GM21367 (cell line): Measurements from ENCODE around the gene EPB41L2.
"Not testable (repeated sequence)": the region's sequence is repeated elsewhere in the genome, so short reads cannot be mapped to it uniquely, and the experiment has no call there.

Source experiments
- ATAC-seq: cut with Tn5 transposase; IDR thresholded peaks from one replicate; pipeline ENCODE4 v1.9.1; 2021; ENCODE audit not compliant: unreplicated experiment

The EPB41L2 gene

DNA sequence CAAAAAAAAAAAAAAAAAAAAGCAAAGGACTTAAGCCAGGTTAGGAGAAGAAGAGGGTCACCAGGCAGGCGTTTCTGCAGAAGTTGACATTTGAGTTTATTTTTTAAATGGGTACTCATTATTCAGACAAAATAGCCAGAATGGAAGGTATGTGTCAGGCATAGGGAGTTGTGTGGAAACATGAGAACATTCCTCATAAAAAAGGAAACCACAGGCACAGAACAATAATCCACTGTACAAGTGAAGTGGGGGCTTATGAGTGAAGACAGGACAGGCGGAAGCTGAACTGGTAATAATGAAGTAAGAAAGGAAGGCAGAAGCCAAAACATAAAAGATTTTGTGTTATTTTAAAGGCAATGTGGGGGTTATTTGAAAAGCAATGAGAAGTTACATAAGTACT lies 104.6 kb downstream of the EPB41L2 start:
- ATAC-seq, result no peak

DNA sequence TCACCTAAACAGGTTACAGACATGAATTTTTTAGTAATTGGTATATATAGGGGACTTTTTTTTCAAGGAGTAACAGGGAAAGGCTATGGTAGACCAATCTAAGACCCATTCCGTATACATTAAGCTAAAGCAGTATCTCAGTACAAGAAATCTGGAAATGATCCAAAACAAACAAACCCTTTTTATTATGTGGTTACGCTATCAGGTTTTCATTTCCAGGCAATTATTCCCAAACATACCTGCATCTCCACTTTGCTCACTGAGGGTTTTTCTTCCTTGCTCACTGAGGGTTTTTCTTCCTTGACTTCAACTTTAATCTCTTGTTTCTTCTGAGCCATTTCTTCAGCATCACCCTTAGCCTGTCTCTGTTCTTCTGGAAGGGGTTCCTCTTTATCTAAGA lies 107.3 kb downstream of the EPB41L2 start:
- ATAC-seq, result no peak

DNA sequence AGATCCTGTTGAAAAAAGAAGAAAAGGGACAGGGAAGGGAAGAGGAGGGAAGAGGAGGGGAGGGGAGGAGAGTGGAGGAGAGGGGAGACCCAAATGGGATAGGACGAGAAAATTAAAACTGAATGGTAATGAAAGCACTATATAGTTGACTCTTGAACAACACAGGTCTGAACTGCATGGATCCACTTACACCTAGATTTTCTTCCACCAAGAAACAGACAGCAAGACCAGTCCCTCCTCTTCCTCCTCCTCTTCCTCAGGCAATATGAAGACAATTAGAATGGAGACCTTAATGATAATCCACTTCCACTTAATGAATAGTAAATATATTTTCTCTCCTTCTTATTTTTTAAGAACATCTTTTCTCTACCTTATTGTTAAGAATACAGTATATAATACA lies 113.5 kb downstream of the EPB41L2 start:
- ATAC-seq, result no peak

DNA sequence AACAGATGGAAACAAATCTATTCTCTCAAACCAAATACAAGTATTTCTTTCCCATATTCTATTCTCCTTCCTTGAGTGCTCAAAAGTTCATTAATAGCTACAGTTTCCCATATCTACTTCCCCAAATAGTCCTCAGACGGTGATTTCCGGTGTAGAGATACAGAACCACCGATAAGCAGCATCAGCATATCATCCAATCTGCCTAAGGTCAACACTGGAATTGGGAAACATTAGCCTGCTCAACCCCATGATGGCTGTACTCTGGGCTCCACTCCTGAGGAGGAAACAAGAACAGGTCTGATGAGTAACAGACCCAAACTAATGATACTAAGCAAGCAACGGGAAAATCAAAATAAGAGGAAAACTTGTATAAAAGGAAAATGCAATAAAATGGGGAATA lies 115.6 kb downstream of the EPB41L2 start:
- ATAC-seq, result no peak

DNA sequence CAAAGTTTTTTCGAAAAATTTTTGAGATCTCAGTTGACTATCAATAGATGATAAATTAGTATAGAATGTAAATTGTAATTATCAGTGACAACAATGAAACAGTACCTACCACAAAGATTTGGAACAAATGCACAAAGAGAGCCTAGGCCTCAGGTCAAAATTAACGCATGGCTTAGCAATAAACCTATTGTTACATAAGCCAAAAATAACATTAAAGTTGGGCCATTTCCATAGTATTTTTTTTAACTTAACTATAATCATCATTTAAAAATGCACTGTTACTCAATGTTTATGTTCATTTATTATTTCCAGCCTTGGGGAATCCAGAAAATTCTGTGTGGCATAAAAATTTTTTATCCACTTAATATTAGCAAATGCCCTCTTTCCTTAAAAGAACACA lies 117.0 kb downstream of the EPB41L2 start:
- no peak for ATAC-seq

DNA sequence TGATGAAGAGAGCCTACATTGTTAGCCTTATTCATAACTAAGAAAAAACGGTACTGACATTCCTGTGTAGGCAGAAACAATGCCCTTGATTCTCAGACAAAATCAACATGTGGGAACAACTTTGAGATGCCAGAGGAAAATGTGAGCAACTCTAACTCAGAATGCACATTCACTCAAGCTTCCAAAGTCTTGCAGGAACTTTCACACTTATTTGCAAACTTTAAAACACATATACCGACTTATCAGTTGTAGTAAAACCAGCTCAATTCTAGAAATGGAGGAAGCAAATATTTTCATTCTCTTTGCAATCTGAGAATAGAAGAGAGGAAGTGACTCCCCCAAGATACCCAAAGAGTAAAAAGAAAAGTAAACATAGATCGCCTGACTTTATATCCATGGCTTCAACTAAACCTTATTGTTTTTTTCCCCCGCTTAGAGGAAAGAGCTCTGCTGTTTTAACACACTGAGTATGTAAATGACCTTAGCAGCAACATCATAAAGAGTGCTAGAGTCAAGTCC lies 117.6 kb downstream of the EPB41L2 start:
- ATAC-seq, result no peak

DNA sequence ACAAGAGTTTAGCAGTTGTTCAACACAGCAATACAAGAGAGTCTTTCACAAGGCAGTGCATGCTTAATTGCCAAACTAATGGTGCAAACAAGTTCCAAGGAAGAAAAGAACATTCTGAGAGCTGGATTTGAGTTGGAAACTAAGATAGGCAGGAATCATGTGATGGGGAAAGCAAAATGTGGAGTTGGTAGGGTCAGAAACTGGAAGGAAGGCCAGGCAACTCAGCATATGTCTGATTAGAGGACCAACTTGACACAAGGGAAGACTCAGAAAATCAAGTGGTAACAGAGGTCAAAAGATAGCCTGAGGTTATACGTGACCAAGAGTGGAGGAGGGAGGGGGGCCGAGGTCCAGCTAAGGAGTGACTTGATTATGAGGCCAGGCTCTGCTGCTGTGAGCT lies 118.6 kb downstream of the EPB41L2 start:
- no peak for ATAC-seq

DNA sequence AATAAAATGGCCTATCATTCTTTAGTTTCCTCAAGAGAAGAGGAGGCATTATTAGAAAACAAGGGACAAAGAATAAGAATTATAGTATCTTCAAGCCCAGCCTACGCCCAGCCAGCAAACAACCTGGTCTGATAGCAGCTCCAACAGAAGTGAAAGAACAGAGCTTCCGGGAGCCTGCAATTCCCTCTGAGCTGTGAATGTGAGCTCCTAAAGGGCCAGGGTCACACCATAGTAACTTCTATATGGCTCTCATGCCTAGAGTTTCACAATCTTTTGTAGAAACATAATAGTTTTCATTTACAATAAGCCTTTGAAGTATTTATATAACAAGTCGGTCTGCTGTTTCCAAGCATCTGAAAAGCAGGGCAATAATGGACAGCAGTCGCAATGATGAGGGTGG lies 119.3 kb downstream of the EPB41L2 start:
- ATAC-seq, result no peak

DNA sequence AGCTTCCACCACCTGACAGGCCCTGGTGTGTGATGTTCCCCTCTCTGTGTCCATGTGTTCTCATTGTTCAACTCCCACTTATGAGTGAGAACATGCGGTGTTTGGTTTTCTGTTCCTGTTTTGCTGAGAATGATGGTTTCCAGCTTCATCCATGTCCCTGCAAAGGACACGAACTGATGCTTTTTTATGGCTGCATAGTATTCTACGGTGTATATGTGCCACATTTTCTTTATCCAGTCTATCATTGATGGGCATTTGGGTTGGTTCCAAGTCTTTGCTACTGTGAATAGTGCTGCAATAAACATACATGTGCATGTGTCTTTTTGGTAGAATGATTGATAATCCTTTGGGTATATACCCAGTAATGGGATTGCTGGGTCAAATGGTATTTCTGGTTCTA lies 120.3 kb downstream of the EPB41L2 start:
- not testable (repeated sequence) for ATAC-seq

DNA sequence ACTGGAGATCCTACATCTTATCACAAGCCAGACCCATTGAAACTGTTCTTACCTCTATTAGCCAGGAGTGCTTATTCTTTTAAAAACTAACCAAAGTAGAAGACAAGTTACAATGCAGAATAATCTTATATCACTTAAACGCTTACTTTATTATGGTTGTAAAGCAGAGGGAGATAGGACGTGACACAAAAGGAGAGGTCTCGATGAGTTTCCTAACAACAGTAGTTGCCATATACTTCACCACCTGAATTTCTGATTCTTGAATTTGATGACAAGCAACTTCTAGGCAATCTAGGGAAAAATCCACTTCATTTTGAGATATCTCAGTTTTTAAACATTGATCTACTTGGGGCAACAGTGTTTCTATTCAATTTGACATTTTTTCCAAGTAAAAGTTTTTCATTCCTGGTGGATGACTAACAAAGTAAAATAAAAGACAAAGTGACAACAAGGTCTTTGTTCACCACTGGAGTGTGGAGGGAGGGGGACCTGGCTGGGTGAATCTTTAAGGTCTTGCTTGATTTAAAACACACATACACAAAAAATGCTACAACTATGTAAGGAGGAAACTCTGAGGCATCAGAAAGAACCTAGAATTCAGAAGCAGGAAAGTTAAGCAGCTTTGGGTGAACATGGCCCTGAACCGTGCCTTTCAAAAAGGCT lies 125.0 kb downstream of the EPB41L2 start:
- ATAC-seq, result no peak

DNA sequence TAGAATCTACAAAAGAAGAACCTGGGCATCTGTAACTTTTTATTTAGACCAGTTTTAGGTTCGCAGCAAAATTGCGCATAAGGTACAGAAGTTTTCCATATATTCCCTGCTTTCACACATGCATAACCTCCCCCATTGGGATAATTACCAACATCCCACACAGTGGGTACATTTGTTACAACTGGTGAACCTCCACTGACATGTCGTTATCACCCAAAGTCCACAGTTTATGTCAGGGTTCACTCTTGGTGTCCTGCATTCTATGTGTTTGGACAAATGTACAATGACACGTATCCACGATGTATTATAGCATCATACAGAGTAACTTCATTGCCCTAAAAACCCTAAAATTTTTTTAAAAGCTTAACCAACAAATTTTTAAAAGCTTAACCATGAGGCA lies 126.1 kb downstream of the EPB41L2 start:
- no peak for ATAC-seq

DNA sequence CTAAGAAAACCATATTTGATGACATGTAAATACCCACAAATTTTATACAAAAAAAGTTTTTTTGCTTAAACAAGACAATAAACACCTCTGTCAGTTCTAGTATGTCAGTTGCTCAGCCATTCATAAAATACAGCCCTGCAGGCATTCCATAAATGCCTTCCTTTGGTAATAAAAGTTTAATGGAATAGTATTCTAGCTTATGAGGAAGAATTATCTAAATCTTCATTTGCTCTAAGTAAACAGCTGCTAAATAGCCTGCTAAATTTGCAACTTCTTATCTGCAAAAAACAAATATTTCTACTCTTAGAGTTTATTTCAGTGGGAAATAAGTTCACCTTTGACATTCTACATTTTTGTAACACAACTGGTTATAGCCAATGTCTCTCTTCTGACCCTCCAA lies 127.1 kb downstream of the EPB41L2 start:
- ATAC-seq, result no peak

DNA sequence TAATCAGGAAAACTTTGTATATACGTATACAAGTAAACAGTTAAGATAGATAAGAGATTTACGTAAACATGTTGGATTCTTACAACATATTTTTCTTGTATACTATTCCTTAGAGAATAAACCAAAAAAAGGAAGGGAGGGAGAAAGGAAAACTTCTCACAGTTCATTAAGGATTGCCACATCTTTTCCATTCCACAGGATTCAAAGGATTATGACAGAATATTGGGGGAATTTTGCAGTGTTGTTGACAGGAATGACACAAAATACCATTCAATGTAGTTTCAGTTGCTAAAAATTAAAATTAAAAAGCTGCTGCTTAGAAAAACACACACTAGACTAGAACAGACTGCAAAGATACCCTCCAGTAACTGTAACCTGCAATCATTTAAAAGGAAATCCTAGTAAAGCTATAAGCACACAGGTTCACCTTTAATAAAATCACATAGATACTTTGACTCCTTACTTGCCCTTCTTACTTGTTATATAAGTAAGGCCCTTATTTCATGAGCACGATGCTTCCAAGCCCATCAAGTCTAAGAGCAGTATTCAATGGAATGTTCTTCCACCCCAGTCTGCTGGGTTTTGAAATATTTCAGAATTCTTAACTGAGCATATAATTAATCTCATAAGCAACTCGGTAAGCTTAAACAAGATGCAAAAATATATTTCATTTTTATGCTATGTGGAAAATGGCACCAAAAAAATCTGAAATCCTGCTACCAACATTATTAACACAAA lies 128.0 kb downstream of the EPB41L2 start:
- no peak for ATAC-seq

DNA sequence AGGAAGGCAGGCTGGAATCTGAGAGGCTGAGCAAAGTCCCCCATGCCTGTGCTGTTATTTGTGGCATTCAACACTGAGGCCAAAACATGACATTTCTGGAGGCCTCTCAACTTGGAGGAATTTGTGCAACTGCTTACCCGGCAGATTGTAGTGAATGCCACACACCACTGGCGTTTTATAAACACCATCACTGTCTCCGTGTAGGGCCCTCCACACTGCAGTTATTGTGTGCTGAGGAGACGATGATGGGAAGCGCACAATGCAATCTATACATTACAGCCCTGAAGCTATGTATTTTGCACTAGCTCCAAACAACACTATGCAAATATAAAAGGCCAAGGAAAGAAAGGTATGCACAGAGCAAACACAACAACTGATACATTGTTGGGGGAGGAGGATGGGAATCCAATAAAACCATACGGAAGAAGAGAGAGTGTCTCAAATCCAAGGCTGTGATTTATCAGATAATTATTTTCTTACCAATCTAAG lies 129.3 kb downstream of the EPB41L2 start:
- ATAC-seq, result no peak

DNA sequence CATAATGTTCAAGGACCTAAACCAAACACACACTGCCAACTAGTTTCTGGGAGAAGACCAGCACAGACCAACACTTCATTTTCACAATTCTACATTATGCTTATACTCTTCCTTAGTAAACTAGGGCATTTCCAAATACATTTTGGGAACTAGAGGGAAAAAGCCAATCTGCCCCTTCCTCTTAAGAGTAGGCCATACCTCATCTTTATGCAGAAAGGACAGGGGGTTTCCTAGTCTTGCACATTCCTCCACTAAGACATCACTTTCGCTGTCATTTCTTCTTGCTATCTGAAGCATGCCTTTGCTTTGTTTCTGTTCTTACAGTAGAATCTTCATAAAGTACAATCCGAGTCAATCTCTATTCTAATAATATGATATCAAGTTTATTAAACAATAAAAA lies 130.1 kb downstream of the EPB41L2 start:
- no peak for ATAC-seq

DNA sequence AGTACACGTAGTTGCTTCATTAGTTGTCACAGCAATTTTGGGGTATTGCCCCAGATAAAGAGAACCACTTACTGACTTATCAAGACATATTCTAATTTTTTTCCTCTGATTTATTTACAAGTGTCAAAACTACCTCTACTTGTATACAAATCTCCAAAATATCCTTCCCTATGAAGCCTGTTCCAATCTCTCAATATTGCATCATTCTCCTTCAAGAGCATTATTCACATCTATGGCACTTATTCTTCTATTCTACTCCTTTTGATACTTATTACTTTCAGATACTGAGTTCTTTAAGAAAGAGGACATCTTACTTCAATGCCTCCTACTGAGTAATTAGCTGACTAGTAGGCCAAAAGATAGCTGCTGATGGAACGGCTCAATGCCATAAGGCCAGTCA lies 130.6 kb downstream of the EPB41L2 start:
- no peak for ATAC-seq

DNA sequence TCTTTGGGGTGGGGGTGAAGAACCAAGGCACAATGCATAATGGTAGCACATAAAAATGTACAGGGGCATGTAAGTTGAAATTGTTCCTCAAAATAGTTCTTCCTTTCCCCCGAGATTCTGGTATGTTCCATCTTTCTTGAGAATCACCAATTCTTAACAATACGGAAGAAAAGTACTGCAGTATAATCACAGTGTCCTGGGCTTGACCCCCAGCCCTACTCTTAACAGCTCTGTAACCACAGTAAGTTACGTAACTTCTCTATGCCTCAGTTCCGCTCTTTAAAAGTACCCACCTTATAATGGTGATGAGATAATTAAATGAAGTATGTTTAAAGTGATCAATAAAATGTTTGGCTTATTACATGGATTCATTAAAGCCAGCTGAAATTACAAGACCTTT lies 131.4 kb downstream of the EPB41L2 start:
- no peak for ATAC-seq

DNA sequence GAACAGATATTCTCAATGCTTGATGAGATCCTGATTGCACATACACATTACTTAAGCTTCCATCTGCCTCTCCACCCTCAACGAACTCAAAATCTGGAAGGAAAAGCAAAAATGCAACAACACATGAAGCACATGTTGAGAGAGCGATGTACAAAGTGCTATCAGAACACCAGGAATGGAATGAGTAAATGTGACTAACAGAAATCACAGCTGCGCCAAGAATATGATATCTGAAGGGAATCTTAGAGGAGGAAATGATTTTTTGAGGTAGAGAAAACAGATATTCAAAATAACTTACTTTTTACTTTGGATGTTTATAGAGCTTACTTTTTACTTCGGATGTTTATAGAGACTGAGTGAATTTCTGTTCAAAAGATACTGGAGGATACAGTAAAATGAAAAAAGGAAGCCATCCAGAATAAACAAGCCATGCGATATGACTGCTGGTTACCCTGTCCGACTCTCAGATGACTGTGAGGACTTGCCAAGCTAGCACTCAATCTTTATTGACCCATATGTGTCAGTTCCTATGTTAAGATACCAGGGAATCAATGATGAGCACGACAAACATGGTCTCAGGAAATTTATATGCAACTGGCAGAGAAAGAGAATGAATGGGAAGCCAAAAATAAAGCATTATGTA lies 133.9 kb downstream of the EPB41L2 start:
- no peak for ATAC-seq

DNA sequence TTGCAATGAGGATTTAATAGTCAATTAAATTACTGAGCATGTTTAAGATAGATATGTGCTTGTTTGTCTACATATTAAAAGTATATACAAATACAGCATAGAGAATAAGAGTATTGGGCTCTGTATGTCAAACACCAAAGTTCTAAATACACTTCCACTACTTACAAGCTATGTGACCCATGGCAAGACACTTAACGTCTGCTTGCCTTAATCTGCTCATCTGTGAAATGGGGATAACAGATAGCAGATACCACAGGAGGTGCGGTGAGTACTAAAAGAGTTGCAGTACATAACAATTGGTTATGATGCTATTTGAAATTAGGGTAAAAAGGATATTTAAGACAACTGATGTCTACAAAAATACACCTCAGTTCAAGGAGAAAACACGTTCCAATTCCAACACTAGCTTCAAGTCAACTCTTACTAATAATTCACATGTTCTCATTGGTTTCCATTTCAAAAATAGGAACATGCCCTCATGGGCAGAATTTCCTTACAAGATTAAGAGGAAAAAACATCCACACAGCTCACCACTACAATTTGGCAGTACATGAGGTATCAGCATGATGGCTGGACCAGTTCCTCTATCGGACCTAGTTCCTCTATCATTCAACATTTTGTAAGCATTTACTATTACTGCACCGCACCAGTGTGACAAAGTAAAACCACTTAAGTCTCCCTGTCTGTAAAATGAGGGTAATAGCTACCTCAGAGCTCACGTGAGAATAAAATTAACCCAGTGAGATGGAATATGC lies 134.7 kb downstream of the EPB41L2 start:
- ATAC-seq, result no peak

DNA sequence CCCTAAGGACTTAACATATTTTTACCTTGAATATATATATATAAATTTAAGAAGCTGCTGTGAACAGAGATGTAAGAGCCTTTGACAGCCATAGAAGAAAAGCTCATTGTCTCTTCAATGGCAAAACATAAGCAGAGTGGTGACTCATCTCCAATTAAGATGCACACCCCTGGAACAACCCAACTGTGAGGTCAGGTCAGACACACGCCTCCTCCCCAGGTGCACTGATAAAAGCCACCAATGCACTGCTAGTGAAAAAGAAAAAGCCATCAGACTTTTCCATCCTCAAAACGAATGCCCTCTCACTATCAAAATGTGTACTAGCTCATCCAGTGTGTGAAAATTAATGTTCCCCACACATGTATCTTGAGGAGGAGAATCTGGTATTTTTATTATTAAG lies 135.7 kb downstream of the EPB41L2 start:
- no peak for ATAC-seq

DNA sequence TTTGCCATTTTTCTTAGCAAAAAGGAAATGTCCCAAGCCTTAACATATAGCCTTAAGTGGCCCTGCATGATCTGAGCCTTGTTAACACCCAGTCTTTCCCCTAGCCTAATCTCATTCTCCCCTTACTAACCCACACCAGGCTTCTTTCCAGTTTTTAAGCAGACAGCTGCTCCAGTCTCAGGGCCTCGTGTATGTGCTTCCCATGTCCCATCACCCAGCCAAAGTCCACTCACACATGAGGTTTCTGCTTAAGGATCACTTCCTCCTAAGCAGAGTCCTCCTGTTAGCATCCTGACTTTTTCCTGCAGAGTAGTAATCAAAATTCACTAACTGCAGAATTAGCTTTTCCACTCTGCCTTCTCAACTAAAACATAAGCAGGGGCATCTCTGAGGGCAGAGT lies 139.7 kb downstream of the EPB41L2 start:
- ATAC-seq, result no peak
